K562 (cell line): Measurements from ENCODE around the gene GJA9. TPM values are rescaled to one million over a fixed set of nuclear protein-coding genes. Genes with fewer than 3 reads are reported as not detected.
A peak's percentile ranks its signal among the peaks of the same experiment; 100 is the strongest.

Experiments
- FOSL1 ChIP-seq: fragments of 200-800 bp; sonication (Bioruptor generic); conservative IDR thresholded peaks from 2 replicates; pipeline ENCODE4 v1.6.1; 2016; ENCODE audit warnings: missing genetic modification characterization, missing compliant biosample characterization
- HDAC3 ChIP-seq: fragments of 450-650 bp; IDR thresholded peaks from 2 replicates; pipeline ENCODE4 v1.6.1; 2018; ENCODE audit warnings: borderline replicate concordance, mild to moderate bottlenecking, moderate library complexity; ENCODE audit not compliant: partially characterized antibody
- HNRNPUL1 ChIP-seq: fragments of 200-400 bp; formaldehyde crosslinking; IDR thresholded peaks from 2 replicates; pipeline ENCODE4 v1.6.1; 2017; ENCODE audit warnings: low read length
- KAT7 ChIP-seq: sonication (generic); formaldehyde crosslinking; IDR thresholded peaks from 2 replicates; pipeline ENCODE4 v1.8.0; 2022; ENCODE audit warnings: missing genetic modification reagents, mild to moderate bottlenecking, borderline replicate concordance
- KLF1 ChIP-seq: fragments of 450-650 bp; IDR thresholded peaks from 2 replicates; pipeline ENCODE4 v1.6.1; 2016; ENCODE audit warnings: missing genetic modification characterization, missing compliant biosample characterization
- MAZ ChIP-seq, 2 experiments: fragments of 450-650 bp in 1 of 2; sonication (generic) in 1 of 2; formaldehyde crosslinking; IDR thresholded peaks in 1 of 2; conservative IDR thresholded peaks in 1 of 2; 2 replicates each; pipeline versions ENCODE4 v1.4.0 to v1.5.0; 2020; ENCODE audit warnings: mild to moderate bottlenecking in 1 of 2, missing genetic modification reagents in 1 of 2
- MTF1 ChIP-seq: fragments of 250-450 bp; sonication (Bioruptor Pico); IDR thresholded peaks from 2 replicates; pipeline ENCODE4 v1.9.0; 2021; ENCODE audit warnings: moderate library complexity, mild to moderate bottlenecking, inconsistent platforms, borderline replicate concordance
- PML ChIP-seq: IDR thresholded peaks from 2 replicates; pipeline ENCODE4 v1.6.1; 2012; ENCODE audit warnings: low read length, inconsistent platforms
- POLR2AphosphoS5 ChIP-seq: IDR thresholded peaks from 2 replicates; pipeline ENCODE4 v1.6.1; 2011; ENCODE audit warnings: mild to moderate bottlenecking, low read depth, low read length, moderate library complexity; ENCODE audit not compliant: control insufficient read depth, insufficient read depth
- SRSF9 ChIP-seq: fragments of 200-400 bp; formaldehyde crosslinking; IDR thresholded peaks from 2 replicates; pipeline ENCODE4 v1.6.1; 2017; ENCODE audit warnings: low read depth, low read length, borderline replicate concordance
- SUPT5H ChIP-seq: fragments of 450-650 bp; IDR thresholded peaks from 2 replicates; pipeline ENCODE4 v1.6.1; 2016
- U2AF1 ChIP-seq: fragments of 200-400 bp; formaldehyde crosslinking; optimal IDR thresholded peaks from 2 replicates; pipeline ENCODE3; 2017; ENCODE audit warnings: mild to moderate bottlenecking, low read depth, low read length, moderate library complexity
- ZBTB1 ChIP-seq: sonication (generic); formaldehyde crosslinking; IDR thresholded peaks from 2 replicates; pipeline ENCODE4 v1.8.1; 2023; ENCODE audit warnings: missing genetic modification reagents, low read depth, mild to moderate bottlenecking, borderline replicate concordance
- ZNF324 ChIP-seq: fragments of 250-450 bp; sonication (Bioruptor Pico); IDR thresholded peaks from 2 replicates; pipeline ENCODE4 v1.4.0; 2020; ENCODE audit warnings: mild to moderate bottlenecking
- ZNF41 ChIP-seq: fragments of 250-450 bp; sonication (Bioruptor Pico); conservative IDR thresholded peaks from 2 replicates; pipeline ENCODE4 v1.4.0; 2020; ENCODE audit warnings: mild to moderate bottlenecking
- ZNF764 ChIP-seq: fragments of 250-450 bp; sonication (Bioruptor Pico); IDR thresholded peaks from 2 replicates; pipeline ENCODE4 v1.4.0; 2020; ENCODE audit warnings: low read depth, mild to moderate bottlenecking, moderate library complexity
- polyA plus RNA-seq, 8 experiments: library from polyadenylated mRNA; depleted of rRNA in 4 of 8; stranded (reverse) in 5 of 8; unstranded in 3 of 8; fragments of >200 nt; fragmentation: Nextera tagmentation in 2 of 8; fragmentation: Illumina TruSeq in 1 of 8; extraction: Ambion mirVana in 2 of 8; extraction: Trizol in 1 of 8; gene quantifications; 2 replicates each; pipeline versions ENCODE4 v1.2.1 to v1.2.3, GENCODE V29; 2011 to 2014; ENCODE audit warnings: inconsistent platforms in 1 of 8, missing spikeins in 1 of 8
- total RNA-seq, 7 experiments: library from RNA; depleted of rRNA in 6 of 7; stranded (reverse); fragments of >200 nt in 6 of 7; fragmentation: Illumina TruSeq in 2 of 7; extraction: Trizol in 2 of 7; gene quantifications; 2 replicates each; pipeline versions ENCODE4 v1.2.1 to v1.2.3, GENCODE V29; 2011 to 2021; ENCODE audit warnings: low replicate concordance in 1 of 7
- TF ChIP-seq, protein P1 (sequence below): fragments of 450-650 bp; IDR thresholded peaks from 2 replicates; pipeline ENCODE4 v1.6.1; 2017; ENCODE audit warnings: antibody characterized with exemption
- TF ChIP-seq, protein P2 (sequence below): fragments of 250-450 bp; sonication (Bioruptor Pico); IDR thresholded peaks from 2 replicates; pipeline ENCODE4 v1.4.0; 2020; ENCODE audit warnings: mild to moderate bottlenecking, moderate library complexity
- TF ChIP-seq, protein P3 (sequence below), 2 experiments: IDR thresholded peaks in 1 of 2; conservative IDR thresholded peaks in 1 of 2; 2 replicates each; pipeline ENCODE4 v1.6.1; 2016; ENCODE audit warnings: low read depth in 2 of 2, mild to moderate bottlenecking in 1 of 2, missing compliant biosample characterization in 1 of 2, missing genetic modification characterization in 1 of 2, moderate library complexity in 1 of 2

The GJA9 gene
- total and polyA plus RNA-seq, 9 of the 15 experiments (the other 6 are each of a cell fraction or from before 2014, with no cell fraction given): not detected

DNA sequence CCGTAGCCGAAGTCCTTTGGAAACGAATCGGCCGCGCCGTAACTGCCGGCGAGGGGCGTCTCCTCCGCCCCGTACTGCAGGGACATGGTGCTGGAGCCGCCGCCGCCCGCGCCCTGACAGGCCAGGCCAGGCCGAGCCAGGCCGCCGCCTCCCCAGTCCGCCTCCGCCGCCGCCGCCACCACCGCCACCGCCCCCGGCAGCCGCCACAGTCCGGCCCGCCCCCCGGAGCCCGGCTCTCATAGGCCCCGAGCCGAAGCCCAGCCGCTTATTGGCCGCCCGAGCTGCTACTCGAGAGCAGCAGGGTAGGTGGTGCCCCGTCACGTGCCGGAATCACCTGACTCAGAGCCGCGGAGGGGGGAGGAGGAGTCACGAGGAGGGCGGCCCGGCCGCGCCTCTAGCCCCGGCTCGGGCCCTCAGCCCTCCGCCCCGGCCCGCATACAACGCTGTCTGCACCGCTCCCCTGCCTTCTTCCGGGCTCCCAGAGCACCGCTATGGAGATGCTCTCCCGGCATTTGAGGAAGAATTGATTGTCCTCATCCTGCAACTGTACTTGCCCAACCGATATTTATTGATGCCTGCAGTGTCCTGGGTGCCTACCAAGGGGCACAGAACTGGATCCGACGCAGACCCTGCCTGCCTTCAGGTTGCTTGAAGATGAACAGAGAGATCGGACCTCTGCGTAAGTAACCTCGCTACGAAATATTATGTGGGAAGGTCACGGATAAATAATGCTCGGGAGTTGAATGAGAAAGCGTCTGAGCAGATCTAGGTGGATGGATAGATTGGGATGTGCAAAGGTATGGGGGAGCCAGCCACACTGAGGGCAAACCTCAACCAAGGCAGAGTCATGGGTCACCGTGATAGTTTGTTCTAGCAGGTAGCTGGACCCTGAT, 21.6 kb downstream of the GJA9 start, which contains the start of gene RRAGC (continued):
- TF ChIP-seq ZBTB1 (CRISPR knock-in tag): no peak
- TF ChIP-seq ZNF324: no peak
- TF ChIP-seq SUPT5H: peak; percentile 55; the same call in 1 of the 2 replicates
- no peak for TF ChIP-seq KLF1 (tag)
- TF ChIP-seq, protein P1, sequence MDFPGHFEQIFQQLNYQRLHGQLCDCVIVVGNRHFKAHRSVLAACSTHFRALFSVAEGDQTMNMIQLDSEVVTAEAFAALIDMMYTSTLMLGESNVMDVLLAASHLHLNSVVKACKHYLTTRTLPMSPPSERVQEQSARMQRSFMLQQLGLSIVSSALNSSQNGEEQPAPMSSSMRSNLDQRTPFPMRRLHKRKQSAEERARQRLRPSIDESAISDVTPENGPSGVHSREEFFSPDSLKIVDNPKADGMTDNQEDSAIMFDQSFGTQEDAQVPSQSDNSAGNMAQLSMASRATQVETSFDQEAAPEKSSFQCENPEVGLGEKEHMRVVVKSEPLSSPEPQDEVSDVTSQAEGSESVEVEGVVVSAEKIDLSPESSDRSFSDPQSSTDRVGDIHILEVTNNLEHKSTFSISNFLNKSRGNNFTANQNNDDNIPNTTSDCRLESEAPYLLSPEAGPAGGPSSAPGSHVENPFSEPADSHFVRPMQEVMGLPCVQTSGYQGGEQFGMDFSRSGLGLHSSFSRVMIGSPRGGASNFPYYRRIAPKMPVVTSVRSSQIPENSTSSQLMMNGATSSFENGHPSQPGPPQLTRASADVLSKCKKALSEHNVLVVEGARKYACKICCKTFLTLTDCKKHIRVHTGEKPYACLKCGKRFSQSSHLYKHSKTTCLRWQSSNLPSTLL: no peak
- no peak for TF ChIP-seq ZNF764 (CRISPR knock-in tag)
- TF ChIP-seq U2AF1: no peak
- TF ChIP-seq HNRNPUL1: no peak
- no peak for TF ChIP-seq MTF1 (CRISPR knock-in tag)
- peak; percentile 95 to 98 for TF ChIP-seq MAZ (CRISPR knock-in tag; conservative IDR thresholded peaks at IDR 0.05 in 1 of 2, IDR thresholded peaks at IDR 0.05 in 1 of 2)
- TF ChIP-seq KAT7: no peak
- TF ChIP-seq, protein P2, sequence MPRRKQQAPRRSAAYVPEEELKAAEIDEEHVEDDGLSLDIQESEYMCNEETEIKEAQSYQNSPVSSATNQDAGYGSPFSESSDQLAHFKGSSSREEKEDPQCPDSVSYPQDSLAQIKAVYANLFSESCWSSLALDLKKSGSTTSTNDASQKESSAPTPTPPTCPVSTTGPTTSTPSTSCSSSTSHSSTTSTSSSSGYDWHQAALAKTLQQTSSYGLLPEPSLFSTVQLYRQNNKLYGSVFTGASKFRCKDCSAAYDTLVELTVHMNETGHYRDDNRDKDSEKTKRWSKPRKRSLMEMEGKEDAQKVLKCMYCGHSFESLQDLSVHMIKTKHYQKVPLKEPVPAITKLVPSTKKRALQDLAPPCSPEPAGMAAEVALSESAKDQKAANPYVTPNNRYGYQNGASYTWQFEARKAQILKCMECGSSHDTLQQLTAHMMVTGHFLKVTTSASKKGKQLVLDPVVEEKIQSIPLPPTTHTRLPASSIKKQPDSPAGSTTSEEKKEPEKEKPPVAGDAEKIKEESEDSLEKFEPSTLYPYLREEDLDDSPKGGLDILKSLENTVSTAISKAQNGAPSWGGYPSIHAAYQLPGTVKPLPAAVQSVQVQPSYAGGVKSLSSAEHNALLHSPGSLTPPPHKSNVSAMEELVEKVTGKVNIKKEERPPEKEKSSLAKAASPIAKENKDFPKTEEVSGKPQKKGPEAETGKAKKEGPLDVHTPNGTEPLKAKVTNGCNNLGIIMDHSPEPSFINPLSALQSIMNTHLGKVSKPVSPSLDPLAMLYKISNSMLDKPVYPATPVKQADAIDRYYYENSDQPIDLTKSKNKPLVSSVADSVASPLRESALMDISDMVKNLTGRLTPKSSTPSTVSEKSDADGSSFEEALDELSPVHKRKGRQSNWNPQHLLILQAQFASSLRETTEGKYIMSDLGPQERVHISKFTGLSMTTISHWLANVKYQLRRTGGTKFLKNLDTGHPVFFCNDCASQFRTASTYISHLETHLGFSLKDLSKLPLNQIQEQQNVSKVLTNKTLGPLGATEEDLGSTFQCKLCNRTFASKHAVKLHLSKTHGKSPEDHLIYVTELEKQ (CRISPR knock-in tag): no peak
- TF ChIP-seq PML: no peak
- TF ChIP-seq, protein P3, sequence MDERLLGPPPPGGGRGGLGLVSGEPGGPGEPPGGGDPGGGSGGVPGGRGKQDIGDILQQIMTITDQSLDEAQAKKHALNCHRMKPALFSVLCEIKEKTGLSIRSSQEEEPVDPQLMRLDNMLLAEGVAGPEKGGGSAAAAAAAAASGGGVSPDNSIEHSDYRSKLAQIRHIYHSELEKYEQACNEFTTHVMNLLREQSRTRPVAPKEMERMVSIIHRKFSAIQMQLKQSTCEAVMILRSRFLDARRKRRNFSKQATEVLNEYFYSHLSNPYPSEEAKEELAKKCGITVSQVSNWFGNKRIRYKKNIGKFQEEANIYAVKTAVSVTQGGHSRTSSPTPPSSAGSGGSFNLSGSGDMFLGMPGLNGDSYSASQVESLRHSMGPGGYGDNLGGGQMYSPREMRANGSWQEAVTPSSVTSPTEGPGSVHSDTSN (CRISPR knock-in tag; IDR thresholded peaks at IDR 0.05; ENCODE audit: low read depth): peak; percentile 88
- TF ChIP-seq, protein P3 (tag; conservative IDR thresholded peaks at IDR 0.05; ENCODE audit: low read depth): peak; percentile 95
- no peak for TF ChIP-seq HDAC3
- peak; percentile 81 for TF ChIP-seq FOSL1 (tag)
- no peak for TF ChIP-seq POLR2AphosphoS5
- no peak for TF ChIP-seq ZNF41 (CRISPR knock-in tag)
- no peak for TF ChIP-seq SRSF9
